ENCODE measurements around the gene SVIL. TPM values are rescaled to one million over a fixed set of nuclear protein-coding genes. Genes with fewer than 3 reads are reported as not detected.

The SVIL gene
- polyA plus RNA-seq, 1 donor (not counting 4 experiments of a cell fraction or from before 2014, with no cell fraction given), result 16.2 TPM

DNA sequence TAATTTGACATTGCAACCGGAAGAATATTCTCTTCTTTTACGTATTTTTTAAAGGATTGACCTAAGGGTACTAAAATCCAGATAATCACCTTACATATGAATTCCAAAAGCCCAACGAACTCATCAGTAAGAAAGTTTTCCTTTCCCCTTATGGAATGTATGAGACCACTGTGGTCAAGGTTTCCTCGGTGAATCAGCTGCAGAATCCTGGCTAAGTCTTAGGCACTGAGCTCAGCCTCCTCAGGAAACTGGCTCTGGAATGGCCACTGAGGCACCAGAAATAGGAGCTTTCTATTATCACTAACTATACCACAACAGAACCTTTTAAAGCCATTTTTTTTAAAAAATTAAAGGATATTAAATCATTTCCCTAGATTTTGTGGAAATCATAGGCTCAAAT lies 21.0 kb downstream of the SVIL start:
- Histone ChIP-seq H3K79me2 (ENCODE audit: control insufficient read depth, insufficient read depth, low read length) (peaks cover 15% of the 10 kb centered on the region), H2AFZ (ENCODE audit: control insufficient read depth, low read length) (no peak overlapping the region), H3K27ac (ENCODE audit: control insufficient read depth, insufficient read depth, low read length) (no peak overlapping the region), H3K9ac (ENCODE audit: control insufficient read depth, extremely low read depth, insufficient read depth, low read length) (no peak overlapping the region), H3K9me1 (ENCODE audit: control insufficient read depth, extremely low read depth, insufficient read depth, low read length) (no peaks in the 10 kb centered on the region), H3K4me2 (ENCODE audit: control insufficient read depth, extremely low read depth, insufficient read depth, low read depth, low read length) (no peak overlapping the region), H3K4me3 (ENCODE audit: control insufficient read depth in 2 of 3, extremely low read depth in 1 of 3, insufficient read depth in 2 of 3, low read depth in 1 of 3, low read length in 3 of 3) (no peak overlapping the region), H4K20me1 (ENCODE audit: control insufficient read depth, extremely low read depth, insufficient read depth, low read length) (no peaks in the 10 kb centered on the region), H3K9me3 (ENCODE audit: control insufficient read depth, low read depth, low read length) (peaks cover 2% of the 10 kb centered on the region), H3K36me3 (ENCODE audit: control insufficient read depth in 2 of 2, extremely low read depth in 1 of 2, insufficient read depth in 2 of 2, low read length in 2 of 2) (no peaks in the 10 kb centered on the region), H3K27me3 (ENCODE audit: control insufficient read depth, extremely low read depth, insufficient read depth, low read length) (no peaks in the 10 kb centered on the region), H3K4me1 (ENCODE audit: control insufficient read depth, extremely low read depth, insufficient read depth, low read length) (peaks cover 14% of the 10 kb centered on the region)
- dilution Hi-C loops (cut with MboI; ENCODE audit: extremely low pct_ligation_motif_present, low sequenced_read_pairs), result no loop called here
- no peak for DNase-seq (ENCODE audit: low read depth, low spot score)
- no peak for FAIRE-seq
- TF ChIP-seq, protein P1, sequence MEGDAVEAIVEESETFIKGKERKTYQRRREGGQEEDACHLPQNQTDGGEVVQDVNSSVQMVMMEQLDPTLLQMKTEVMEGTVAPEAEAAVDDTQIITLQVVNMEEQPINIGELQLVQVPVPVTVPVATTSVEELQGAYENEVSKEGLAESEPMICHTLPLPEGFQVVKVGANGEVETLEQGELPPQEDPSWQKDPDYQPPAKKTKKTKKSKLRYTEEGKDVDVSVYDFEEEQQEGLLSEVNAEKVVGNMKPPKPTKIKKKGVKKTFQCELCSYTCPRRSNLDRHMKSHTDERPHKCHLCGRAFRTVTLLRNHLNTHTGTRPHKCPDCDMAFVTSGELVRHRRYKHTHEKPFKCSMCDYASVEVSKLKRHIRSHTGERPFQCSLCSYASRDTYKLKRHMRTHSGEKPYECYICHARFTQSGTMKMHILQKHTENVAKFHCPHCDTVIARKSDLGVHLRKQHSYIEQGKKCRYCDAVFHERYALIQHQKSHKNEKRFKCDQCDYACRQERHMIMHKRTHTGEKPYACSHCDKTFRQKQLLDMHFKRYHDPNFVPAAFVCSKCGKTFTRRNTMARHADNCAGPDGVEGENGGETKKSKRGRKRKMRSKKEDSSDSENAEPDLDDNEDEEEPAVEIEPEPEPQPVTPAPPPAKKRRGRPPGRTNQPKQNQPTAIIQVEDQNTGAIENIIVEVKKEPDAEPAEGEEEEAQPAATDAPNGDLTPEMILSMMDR (optimal IDR thresholded peaks at IDR 0.05 in 1 of 3, IDR thresholded peaks at IDR 0.05 in 1 of 3, conservative IDR thresholded peaks at IDR 0.05 in 1 of 3; ENCODE audit: extremely low read depth in 1 of 3, insufficient read depth in 2 of 3, low read length in 3 of 3), result no peak
- no peak for TF ChIP-seq EZH2 (IDR thresholded peaks at IDR 0.05; ENCODE audit: low read length)

DNA sequence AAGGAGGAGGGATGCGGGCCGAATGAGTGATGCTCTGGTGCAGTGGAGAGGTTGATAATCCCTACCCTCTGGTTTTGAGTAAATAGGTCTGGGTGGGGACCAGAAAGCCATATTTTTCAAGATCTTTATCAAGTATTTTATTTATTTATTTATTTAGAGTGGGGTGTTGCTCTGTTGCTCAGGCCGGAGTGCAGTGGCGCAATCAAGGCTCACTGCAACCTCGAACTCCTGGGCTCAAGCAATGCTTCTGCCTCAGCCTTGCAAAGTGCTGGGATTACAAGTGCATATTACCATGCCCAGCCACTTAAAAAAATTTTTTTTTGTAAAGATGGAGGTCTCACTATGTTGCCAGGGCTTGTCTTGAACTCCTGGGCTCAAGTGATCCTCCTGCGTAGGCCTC lies 21.6 kb downstream of the SVIL start:
- peaks cover 11% of the 10 kb centered on the region for H3K79me2 ChIP-seq (ENCODE audit: control insufficient read depth, insufficient read depth, low read length)
- dilution Hi-C loops (cut with MboI; ENCODE audit: extremely low pct_ligation_motif_present, low sequenced_read_pairs), result no loop called here
- peaks cover 19% of the 10 kb centered on the region for H3K4me1 ChIP-seq (ENCODE audit: control insufficient read depth, extremely low read depth, insufficient read depth, low read length)
- H3K9me1 ChIP-seq (ENCODE audit: control insufficient read depth, extremely low read depth, insufficient read depth, low read length), result no peaks in the 10 kb centered on the region
- peaks cover 2% of the 10 kb centered on the region for H3K9me3 ChIP-seq (ENCODE audit: control insufficient read depth, low read depth, low read length)
- no peaks in the 10 kb centered on the region for H3K27me3 ChIP-seq (ENCODE audit: control insufficient read depth, extremely low read depth, insufficient read depth, low read length)
- H3K4me2 ChIP-seq (ENCODE audit: control insufficient read depth, extremely low read depth, insufficient read depth, low read depth, low read length), result no peak overlapping the region
- H3K4me3 ChIP-seq (ENCODE audit: control insufficient read depth in 2 of 3, extremely low read depth in 1 of 3, insufficient read depth in 2 of 3, low read depth in 1 of 3, low read length in 3 of 3), result no peak overlapping the region
- no peak overlapping the region for H3K9ac ChIP-seq (ENCODE audit: control insufficient read depth, extremely low read depth, insufficient read depth, low read length)
- H4K20me1 ChIP-seq (ENCODE audit: control insufficient read depth, extremely low read depth, insufficient read depth, low read length), result no peaks in the 10 kb centered on the region
- no peak overlapping the region for H3K27ac ChIP-seq (ENCODE audit: control insufficient read depth, insufficient read depth, low read length)
- no peak for FAIRE-seq
- no peak for DNase-seq (ENCODE audit: low read depth, low spot score)
- no peak for TF ChIP-seq EZH2 (IDR thresholded peaks at IDR 0.05; ENCODE audit: low read length)
- TF ChIP-seq, protein P1 (optimal IDR thresholded peaks at IDR 0.05 in 1 of 3, IDR thresholded peaks at IDR 0.05 in 1 of 3, conservative IDR thresholded peaks at IDR 0.05 in 1 of 3; ENCODE audit: extremely low read depth in 1 of 3, insufficient read depth in 2 of 3, low read length in 3 of 3), result no peak
- H2AFZ ChIP-seq (ENCODE audit: control insufficient read depth, low read length), result no peak overlapping the region
- no peaks in the 10 kb centered on the region for H3K36me3 ChIP-seq (ENCODE audit: control insufficient read depth in 2 of 2, extremely low read depth in 1 of 2, insufficient read depth in 2 of 2, low read length in 2 of 2)

All from keratinocyte (primary cell).